GM19035 (cell line): ENCODE measurements around the gene TINAG.

ENCODE experiments used
- ATAC-seq: cut with Tn5 transposase; IDR thresholded peaks from one replicate; pipeline ENCODE4 v1.9.1; 2021; ENCODE audit not compliant: unreplicated experiment

The TINAG gene

DNA sequence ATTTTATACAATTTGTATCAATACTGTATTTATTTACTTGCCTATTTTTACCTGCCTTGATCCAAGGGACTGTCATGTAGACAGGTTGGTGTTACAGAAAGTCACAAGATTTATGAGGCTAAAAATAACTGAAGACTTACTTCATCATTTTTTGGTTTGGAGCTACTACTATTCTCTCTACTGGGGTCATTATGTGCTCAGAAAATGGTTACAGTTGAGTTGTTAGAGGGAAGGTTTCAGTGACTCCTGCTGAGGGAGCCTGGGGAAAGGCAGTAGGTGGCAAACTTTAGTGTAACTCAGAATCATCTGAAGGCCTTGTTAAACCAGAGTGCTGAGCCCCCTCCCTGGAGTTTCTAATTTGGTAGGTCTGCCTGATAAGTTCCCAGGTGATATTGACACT, 118.8 kb downstream of the TINAG start:
- no peak for ATAC-seq

DNA sequence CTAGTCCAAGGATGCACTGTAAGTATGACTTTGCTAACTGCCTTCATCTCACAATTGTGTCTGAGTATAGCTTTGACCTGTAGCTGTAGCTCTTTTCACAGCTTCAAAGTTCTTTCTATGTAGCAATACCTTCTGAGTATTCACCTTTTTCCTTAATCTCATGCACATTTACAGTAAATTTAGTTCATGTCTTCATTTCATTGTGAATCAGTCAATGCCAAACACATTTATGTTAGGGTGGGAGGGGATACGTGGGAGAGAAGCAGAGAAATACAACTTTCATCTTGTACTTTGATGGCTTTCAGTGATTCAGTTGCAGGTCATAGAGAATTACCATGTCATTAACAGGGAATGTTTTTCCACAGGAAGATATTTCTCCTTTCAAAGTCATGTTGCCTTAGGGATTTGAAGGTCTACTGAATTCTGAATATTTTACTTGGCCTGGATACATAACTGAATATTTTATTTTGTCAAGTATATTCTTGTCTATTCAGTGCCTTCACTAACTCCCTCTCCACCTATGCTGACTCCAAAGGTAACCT, 119.2 kb downstream of the TINAG start:
- no peak for ATAC-seq

DNA sequence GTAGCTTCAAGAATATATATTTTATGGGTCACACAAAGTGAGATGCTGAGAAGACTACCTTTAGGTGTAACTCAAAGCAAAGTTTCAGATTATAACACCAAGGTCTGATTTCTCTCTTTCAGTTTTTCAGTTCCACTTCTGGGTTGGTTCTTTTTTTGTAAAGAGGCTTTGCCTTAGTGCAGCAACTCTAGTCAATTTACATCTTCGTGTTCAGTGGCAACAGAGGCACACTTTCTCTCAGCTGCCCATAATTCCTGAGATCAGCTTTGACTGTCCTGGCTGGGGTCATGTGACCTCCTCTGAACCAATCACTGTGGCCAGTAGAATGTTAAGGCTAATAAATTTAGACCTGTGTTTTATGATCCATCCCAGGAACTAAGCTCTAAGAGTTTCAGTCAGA, 120.2 kb downstream of the TINAG start:
- ATAC-seq = peak; percentile 88

GRCh38 chr6:54431466-54431865, 123.2 kb downstream of the TINAG start:
- ATAC-seq = no peak
